Pons (tissue), 1 donor: ENCODE measurements around the gene RAB3D.
"Not testable (repeated sequence)": the region's sequence is repeated elsewhere in the genome, so short reads cannot be mapped to it uniquely, and the experiment has no call there.

Source experiments
- DNase-seq: peaks from one replicate; pipeline ENCODE4 v3.0.0-alpha.2; 2016; ENCODE audit warnings: low spot score

RAB3D gene

GRCh38 chr19:11365557-11366117 is 26.2 kb upstream of the RAB3D start:
- DNase-seq, result no peak

GRCh38 chr19:11364935-11365334 is 25.5 kb upstream of the RAB3D start:
- DNase-seq, result no peak

GRCh38 chr19:11364296-11364904 is 24.9 kb upstream of the RAB3D start:
- no peak for DNase-seq

- no peak for DNase-seq
Measured at GRCh38 chr19:11363881-11364280, 24.4 kb upstream of the RAB3D start.

GRCh38 chr19:11361771-11362731 is 22.6 kb upstream of the RAB3D start:
- no peak for DNase-seq

GRCh38 chr19:11361037-11361770 is 21.7 kb upstream of the RAB3D start:
- DNase-seq, result no peak

GRCh38 chr19:11359421-11359820 is 20.0 kb upstream of the RAB3D start:
- DNase-seq, result no peak

- no peak for DNase-seq
Measured at GRCh38 chr19:11356676-11357550, 17.5 kb upstream of the RAB3D start.

GRCh38 chr19:11356074-11356397 is 16.6 kb upstream of the RAB3D start:
- DNase-seq, result no peak

- DNase-seq, result peak; percentile 85
Measured at GRCh38 chr19:11355160-11356073, 16.0 kb upstream of the RAB3D start, which contains the start of gene PLPPR2. TSS of gene PLPPR2 (plus strand) at chr19:11355432. CDS start at chr19:11357674, 2,242 bp downstream.

GRCh38 chr19:11354102-11354501 is 14.6 kb upstream of the RAB3D start:
- DNase-seq, result not testable (repeated sequence)

GRCh38 chr19:11349171-11349570 is 9.7 kb upstream of the RAB3D start:
- no peak for DNase-seq

- DNase-seq, result no peak
Measured at GRCh38 chr19:11347546-11348039, 8.1 kb upstream of the RAB3D start.

- DNase-seq, result peak; percentile 99
Measured at GRCh38 chr19:11346104-11346940, 6.9 kb upstream of the RAB3D start, which contains the start of the genes CCDC159 and TMEM205. TSS of gene CCDC159 (plus strand) at chr19:11346519. CDS start at chr19:11346607, 88 bp downstream. TSS of gene TMEM205 (minus strand) at chr19:11346268. CDS start at chr19:11345619, 649 bp downstream.

GRCh38 chr19:11345122-11345803 is 5.8 kb upstream of the RAB3D start:
- DNase-seq, result no peak

GRCh38 chr19:11342429-11342828 is 3.0 kb upstream of the RAB3D start:
- no peak for DNase-seq

GRCh38 chr19:11340099-11340467 is 626 bp upstream of the RAB3D start:
- DNase-seq, result not testable (repeated sequence)

GRCh38 chr19:11338569-11339253 is 746 bp downstream of the RAB3D start:
- no peak for DNase-seq
